ENCODE results near the gene NCAN. TPM values are rescaled to one million over a fixed set of nuclear protein-coding genes. Genes with fewer than 3 reads are reported as not detected.

Gene NCAN
- total and polyA plus RNA-seq, 9 of the 15 experiments (the other 6 are each of a cell fraction or from before 2014, with no cell fraction given): 0.04 TPM; not detected in 8

- ChIA-PET CTCF (ENCODE audit: low intra/inter-chr PET ratio) (no interaction called here), POLR2A (interaction anchor here (0.6 to 1.4 kb wide), 10 partner anchors 9 to 137 kb away, joined by 3 to 5 read pairs (median 3); partner anchors contain the start of gene NR2C2AP)
- H3K9me3 ChIP-seq (replicated peaks; ENCODE audit: control insufficient read depth, insufficient read depth, low read depth, low read length): no peaks in the 10 kb centered on the region
- 10% methylated on average over 54 of the region's 56 CpGs for WGBS (ENCODE audit: insufficient coverage, low coverage, missing lambda C conversion rate)
- H3K36me3 ChIP-seq (ENCODE audit: control insufficient read depth, insufficient read depth, low read length): no peaks in the 10 kb centered on the region
- H3K4me2 ChIP-seq (ENCODE audit: insufficient read depth, low read length): peak within 1 kb of the TSS; percentile 70
- H2AFZ ChIP-seq (ENCODE audit: low read depth, low read length): peak within 1 kb of the TSS; percentile 77
- intact Hi-C loops (cut with micrococcal nuclease) (loop anchor here (5.0 kb wide), 1 partner anchor 33 kb away; the partner anchor contains the start of gene TMEM161A), in situ Hi-C loops (cut with MboI) (no loop called here)
- ATAC-seq (peak; percentile 94), DNase-seq (ENCODE audit: extremely low read depth in 1 of 4, low spot score in 3 of 4) (peak; percentile 94 to 98 (median 98)), FAIRE-seq (peak; percentile 73)
- peaks cover 8% of the 10 kb centered on the region for H4K20me1 ChIP-seq (replicated peaks; ENCODE audit: control insufficient read depth, insufficient read depth, low read length)
- peak within 1 kb of the TSS; percentile 34 for H3K4me3 ChIP-seq
- H3K9me1 ChIP-seq (ENCODE audit: control insufficient read depth, insufficient read depth, low read length): no peaks in the 10 kb centered on the region
- H3K27ac ChIP-seq (ENCODE audit: extremely low read depth, low read depth, low read length): peak within 1 kb of the TSS; percentile 40; the same call in 1 of the 3 replicates
- H3K79me2 ChIP-seq (ENCODE audit: control insufficient read depth, insufficient read depth, low read length): no peaks in the 10 kb centered on the region
- no peaks in the 10 kb centered on the region for H3K27me3 ChIP-seq (ENCODE audit: control insufficient read depth in 2 of 2, insufficient read depth in 2 of 2, low read length in 2 of 2)
- H3K9ac ChIP-seq (ENCODE audit: insufficient read depth in 1 of 2, low read depth in 2 of 2, low read length in 2 of 2): peak within 1 kb of the TSS in 1 of 2 experiments; percentile 86; a peak in 2 of 4 replicates
- peaks cover 31 to 34% of the 10 kb centered on the region in 2 experiments; a peak in 4 of 5 replicates for H3K4me1 ChIP-seq (replicated peaks in 1 of 2; ENCODE audit: control insufficient read depth in 2 of 2, insufficient read depth in 2 of 2, low read length in 2 of 2)
- no TSS peak for BruUV-seq (replicated peaks)
- peak; percentile 41; the same call in 1 of the 2 replicates for TF ChIP-seq ATF7 (IDR thresholded peaks at IDR 0.05)
- TF ChIP-seq POLR2G (IDR thresholded peaks at IDR 0.05; ENCODE audit: low read depth, low read length): peak; percentile 82
- no peak for TF ChIP-seq BRF2 (IDR thresholded peaks at IDR 0.05; ENCODE audit: borderline replicate concordance, insufficient read depth, insufficient read length)
- TF ChIP-seq CXXC5 (CRISPR knock-in tag; IDR thresholded peaks at IDR 0.05): peak; percentile 53
- TF ChIP-seq NR2C2 (CRISPR knock-in tag; IDR thresholded peaks at IDR 0.05): no peak
- TF ChIP-seq NR2C2 (tag; IDR thresholded peaks at IDR 0.05): peak; percentile 67; the same call in 1 of the 2 replicates
- TF ChIP-seq NFYB (IDR thresholded peaks at IDR 0.05; ENCODE audit: extremely low read depth, insufficient read length): peak; percentile 75
- TF ChIP-seq USF1 (CRISPR knock-in tag; IDR thresholded peaks at IDR 0.05): 0 out of 2 replicates have a peak, but pooled peaks have one; percentile 7
- no peak for TF ChIP-seq BCOR (IDR thresholded peaks at IDR 0.05)
- peak; percentile 69 for TF ChIP-seq BHLHE40 (IDR thresholded peaks at IDR 0.05; ENCODE audit: low read length)
- no peak for TF ChIP-seq MCM5 (IDR thresholded peaks at IDR 0.05; ENCODE audit: low read depth)
- TF ChIP-seq CLOCK (CRISPR knock-in tag; IDR thresholded peaks at IDR 0.05; ENCODE audit: borderline replicate concordance): no peak
- no peak for TF ChIP-seq SREBF2 (CRISPR knock-in tag; IDR thresholded peaks at IDR 0.05)
- no peak for TF ChIP-seq KLF16 (IDR thresholded peaks at IDR 0.05)
- TF ChIP-seq ZNF766 (CRISPR knock-in tag; conservative IDR thresholded peaks at IDR 0.05): no peak
- no peak for TF ChIP-seq ZNF175 (CRISPR knock-in tag; IDR thresholded peaks at IDR 0.05; ENCODE audit: low read depth)
- TF ChIP-seq ATF1 (CRISPR knock-in tag; IDR thresholded peaks at IDR 0.05): no peak
- TF ChIP-seq ATF1 (tag; IDR thresholded peaks at IDR 0.05): 0 out of 2 replicates have a peak, but pooled peaks have one; percentile 19
- TF ChIP-seq GABPA (tag; conservative IDR thresholded peaks at IDR 0.05; ENCODE audit: low read depth): no peak
These were observed 41.5 kb upstream of the NCAN start, which contains the start of gene MEF2B for GRCh38 chr19:19170053-19170872. MEF2B (minus strand) TSS chr19:19170263; CDS start chr19:19150735, 19,528 bp downstream.

Measured in K562 (cell line).